GM12873 (cell line): ENCODE data around the gene SLC19A1.

Experiments used
- CTCF ChIP-seq: IDR thresholded peaks from 2 replicates; pipeline ENCODE4 v1.5.1; 2012; ENCODE audit warnings: low read depth, mild to moderate bottlenecking, moderate library complexity, low read length, control low read depth; ENCODE audit not compliant: insufficient read depth; ENCODE audit errors: missing control alignments

Gene SLC19A1

GRCh38 chr21:45508607-45509565 lies 33.4 kb downstream of the SLC19A1 start:
- TF ChIP-seq CTCF, result no peak

- TF ChIP-seq CTCF, result no peak
These were observed 34.2 kb downstream of the SLC19A1 start for GRCh38 chr21:45507888-45508508.

GRCh38 chr21:45507523-45507875 lies 34.7 kb downstream of the SLC19A1 start:
- no peak for TF ChIP-seq CTCF

- TF ChIP-seq CTCF, result no peak
These were observed 35.3 kb downstream of the SLC19A1 start for GRCh38 chr21:45506836-45507522.

GRCh38 chr21:45506241-45506817 lies 35.9 kb downstream of the SLC19A1 start:
- no peak for TF ChIP-seq CTCF

- TF ChIP-seq CTCF, result no peak
These were observed 36.7 kb downstream of the SLC19A1 start for GRCh38 chr21:45505416-45506021.
